OCI-M2 (cell line): ENCODE data around the gene SORL1.
"Not testable (repeated sequence)": the region's sequence is repeated elsewhere in the genome, so short reads cannot be mapped to it uniquely, and the experiment has no call there.

ENCODE experiments used
- DNase-seq: peaks from one replicate; lab custom pipeline; 2025; ENCODE audit not compliant: unreplicated experiment; lab: John Stamatoyannopoulos, UW

SORL1 gene, protein sequence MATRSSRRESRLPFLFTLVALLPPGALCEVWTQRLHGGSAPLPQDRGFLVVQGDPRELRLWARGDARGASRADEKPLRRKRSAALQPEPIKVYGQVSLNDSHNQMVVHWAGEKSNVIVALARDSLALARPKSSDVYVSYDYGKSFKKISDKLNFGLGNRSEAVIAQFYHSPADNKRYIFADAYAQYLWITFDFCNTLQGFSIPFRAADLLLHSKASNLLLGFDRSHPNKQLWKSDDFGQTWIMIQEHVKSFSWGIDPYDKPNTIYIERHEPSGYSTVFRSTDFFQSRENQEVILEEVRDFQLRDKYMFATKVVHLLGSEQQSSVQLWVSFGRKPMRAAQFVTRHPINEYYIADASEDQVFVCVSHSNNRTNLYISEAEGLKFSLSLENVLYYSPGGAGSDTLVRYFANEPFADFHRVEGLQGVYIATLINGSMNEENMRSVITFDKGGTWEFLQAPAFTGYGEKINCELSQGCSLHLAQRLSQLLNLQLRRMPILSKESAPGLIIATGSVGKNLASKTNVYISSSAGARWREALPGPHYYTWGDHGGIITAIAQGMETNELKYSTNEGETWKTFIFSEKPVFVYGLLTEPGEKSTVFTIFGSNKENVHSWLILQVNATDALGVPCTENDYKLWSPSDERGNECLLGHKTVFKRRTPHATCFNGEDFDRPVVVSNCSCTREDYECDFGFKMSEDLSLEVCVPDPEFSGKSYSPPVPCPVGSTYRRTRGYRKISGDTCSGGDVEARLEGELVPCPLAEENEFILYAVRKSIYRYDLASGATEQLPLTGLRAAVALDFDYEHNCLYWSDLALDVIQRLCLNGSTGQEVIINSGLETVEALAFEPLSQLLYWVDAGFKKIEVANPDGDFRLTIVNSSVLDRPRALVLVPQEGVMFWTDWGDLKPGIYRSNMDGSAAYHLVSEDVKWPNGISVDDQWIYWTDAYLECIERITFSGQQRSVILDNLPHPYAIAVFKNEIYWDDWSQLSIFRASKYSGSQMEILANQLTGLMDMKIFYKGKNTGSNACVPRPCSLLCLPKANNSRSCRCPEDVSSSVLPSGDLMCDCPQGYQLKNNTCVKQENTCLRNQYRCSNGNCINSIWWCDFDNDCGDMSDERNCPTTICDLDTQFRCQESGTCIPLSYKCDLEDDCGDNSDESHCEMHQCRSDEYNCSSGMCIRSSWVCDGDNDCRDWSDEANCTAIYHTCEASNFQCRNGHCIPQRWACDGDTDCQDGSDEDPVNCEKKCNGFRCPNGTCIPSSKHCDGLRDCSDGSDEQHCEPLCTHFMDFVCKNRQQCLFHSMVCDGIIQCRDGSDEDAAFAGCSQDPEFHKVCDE (N-terminal part only)

DNA sequence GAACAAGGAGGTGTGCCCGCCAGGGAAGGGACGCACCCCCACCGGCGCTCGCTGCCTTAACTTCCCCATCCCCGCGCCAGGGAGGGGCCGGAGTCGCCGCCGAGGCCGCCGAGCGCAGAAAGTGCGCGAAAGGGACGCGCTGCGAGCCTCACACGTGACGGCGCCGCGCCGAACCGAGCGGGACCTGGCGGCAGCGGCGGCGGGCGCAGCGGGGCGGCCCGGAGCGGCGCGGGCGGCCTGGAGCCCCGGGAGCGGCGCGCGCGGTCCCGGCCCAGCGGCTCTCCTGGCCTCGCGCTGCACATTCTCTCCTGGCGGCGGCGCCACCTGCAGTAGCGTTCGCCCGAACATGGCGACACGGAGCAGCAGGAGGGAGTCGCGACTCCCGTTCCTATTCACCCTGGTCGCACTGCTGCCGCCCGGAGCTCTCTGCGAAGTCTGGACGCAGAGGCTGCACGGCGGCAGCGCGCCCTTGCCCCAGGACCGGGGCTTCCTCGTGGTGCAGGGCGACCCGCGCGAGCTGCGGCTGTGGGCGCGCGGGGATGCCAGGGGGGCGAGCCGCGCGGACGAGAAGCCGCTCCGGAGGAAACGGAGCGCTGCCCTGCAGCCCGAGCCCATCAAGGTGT is at the start of gene SORL1:
Gene SORL1 (plus strand): TSS at position 329 of the 623 bp plus-strand sequence. CDS start 18 bp downstream, at position 347.
- DNase-seq, result no peak

DNA sequence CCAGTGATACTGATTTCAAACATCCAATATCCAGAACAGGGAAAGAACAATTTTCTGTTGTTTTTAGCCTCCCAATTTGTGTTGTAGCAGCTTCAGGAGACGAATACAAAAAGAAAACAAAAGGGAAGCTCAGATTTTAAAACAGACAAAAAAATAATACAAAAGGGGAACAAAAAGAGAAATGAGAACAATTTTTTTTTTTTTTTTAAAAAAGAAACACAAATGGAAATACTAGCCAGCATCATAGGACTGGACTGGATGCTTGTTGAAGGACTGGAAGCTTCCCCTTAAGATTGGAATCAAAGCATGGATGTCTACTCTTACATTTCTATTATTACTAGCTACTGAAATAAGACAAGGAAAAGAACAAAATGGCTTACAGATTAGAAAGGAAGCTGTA is 46.5 kb upstream of the SORL1 start:
- DNase-seq, result no peak

DNA sequence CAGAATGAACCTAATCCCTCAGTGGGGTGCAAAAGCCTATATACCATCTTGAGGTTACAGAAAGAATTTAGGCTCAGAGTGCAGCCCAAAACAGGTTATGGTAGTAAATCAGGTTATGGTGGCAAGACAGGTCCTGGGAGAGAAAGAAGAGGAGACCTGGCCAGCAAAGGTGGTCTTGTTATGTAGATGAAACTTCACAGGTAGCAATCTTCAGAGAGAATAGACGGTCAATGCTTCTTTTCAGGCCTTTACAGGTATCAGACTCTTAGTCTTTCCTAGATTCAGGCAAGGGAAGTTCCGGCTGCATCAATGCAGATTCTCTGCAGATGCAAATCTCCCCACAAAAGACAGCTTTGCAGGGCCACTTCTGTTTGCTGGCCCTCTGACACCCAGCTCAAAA is 45.8 kb upstream of the SORL1 start:
- DNase-seq, result no peak

DNA sequence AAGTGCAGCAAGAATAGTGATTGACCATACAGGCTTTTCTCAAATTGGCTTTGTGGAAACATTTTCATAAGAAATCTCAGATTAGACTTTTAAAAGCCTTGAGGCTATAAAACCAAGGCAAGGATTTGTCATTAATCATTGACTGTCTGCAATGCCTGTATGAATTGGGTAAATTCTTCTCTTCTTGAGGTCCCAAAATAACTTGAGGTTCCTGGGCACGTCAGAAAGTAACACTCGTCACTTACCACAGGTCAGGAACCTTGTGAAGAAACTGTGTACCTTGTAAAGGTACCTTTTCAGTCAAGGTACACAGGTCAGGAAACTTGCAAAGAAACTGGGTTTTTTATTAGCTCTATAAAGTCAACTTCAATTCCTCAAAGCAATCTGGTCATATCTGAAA is 43.3 kb upstream of the SORL1 start:
- no peak for DNase-seq

DNA sequence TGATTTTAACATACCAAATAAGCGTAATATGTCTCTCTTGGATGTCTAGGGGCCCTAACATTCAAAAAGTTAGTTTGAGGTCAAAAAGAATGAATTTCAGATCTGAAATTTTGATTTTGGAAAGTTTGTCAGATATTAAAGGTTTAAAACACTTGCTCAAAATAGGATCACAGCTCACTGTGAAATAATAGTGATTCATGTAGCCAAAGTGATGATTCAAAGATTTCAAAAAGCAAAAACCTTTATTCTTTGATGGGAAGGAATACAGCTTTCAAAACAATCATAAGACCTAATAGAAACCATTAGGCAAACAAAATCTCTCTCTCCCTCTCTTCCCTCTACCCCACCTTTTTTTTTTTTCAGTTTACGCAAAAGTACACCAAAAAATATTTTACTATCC is 42.1 kb upstream of the SORL1 start:
- not testable (repeated sequence) for DNase-seq

DNA sequence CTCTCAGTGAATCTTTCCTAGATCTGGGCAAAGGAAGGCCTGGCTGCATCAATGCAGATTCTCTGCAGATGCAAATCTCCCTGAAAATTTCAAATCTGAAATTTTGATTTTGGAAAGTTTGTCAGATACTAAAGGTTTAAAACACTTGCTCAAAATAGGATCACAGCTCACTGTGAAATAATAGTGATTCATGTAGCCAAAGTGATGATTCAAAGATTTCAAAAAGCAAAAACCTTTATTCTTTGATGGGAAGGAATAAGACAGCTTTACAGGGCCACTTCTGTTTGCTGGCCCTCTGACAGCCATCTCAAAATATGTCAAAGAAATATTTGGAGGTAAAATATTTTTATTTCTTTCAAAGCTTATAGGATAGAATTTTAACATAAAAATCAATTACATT is 40.8 kb upstream of the SORL1 start:
- DNase-seq, result not testable (repeated sequence)

DNA sequence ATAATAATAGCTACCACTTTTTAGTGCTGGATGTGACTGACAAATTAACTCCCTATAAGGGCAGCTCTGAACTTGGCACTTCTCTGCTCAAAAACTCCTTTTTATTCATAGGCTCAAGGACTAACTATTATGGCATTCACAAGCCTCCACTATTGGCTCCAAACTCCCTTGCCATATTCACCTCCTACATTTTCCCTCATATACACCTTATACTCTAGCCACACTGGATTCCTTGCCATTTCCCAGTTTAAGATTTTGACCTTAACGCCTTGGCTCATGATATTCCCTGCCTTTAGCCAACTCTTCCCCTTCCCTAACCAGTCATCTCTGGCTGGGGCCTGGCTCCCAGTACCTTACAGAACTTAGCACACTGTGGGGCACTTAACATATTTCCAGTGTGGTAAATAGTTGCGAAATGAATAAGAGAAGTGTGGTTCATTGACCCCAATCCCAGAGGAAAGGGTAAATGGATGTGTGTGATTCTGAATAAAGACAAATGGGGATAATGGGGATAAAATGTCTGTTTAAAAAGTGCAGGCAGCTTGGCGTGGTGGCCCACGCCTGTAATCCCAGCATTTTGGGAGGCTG is 40.0 kb upstream of the SORL1 start:
- no peak for DNase-seq

DNA sequence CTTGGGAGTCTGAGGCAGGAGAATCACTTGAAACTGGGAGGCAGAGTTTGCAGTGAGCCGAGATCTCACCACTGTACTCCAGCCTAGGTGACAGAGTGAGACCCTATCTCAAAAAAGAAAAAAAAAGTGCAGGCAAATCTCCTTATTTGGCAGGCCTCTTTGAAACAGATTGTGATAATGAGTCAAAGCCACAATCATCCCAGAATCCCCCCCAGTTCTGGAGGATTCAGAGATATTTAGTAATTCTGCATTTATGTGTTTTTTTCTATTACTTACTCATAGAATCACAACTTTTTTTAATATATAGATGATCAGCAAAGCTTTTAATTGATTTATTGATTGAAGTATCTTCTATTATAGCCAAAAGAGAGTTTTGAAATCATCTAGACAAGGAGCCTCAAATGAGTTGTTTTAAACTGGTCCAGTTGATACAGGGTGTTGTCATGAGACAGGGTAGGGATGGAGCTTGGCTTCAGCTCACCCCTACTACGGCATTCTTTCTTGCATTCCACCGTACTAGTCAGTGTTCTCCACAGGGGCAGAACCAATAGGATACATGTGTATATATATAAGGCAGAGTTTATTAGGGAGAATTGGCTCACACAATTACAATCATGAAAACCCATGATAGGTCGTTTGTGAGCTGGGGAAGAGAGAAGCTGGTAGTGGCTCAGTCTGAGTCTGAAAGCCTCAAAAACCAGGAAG is 39.3 kb upstream of the SORL1 start:
- no peak for DNase-seq

DNA sequence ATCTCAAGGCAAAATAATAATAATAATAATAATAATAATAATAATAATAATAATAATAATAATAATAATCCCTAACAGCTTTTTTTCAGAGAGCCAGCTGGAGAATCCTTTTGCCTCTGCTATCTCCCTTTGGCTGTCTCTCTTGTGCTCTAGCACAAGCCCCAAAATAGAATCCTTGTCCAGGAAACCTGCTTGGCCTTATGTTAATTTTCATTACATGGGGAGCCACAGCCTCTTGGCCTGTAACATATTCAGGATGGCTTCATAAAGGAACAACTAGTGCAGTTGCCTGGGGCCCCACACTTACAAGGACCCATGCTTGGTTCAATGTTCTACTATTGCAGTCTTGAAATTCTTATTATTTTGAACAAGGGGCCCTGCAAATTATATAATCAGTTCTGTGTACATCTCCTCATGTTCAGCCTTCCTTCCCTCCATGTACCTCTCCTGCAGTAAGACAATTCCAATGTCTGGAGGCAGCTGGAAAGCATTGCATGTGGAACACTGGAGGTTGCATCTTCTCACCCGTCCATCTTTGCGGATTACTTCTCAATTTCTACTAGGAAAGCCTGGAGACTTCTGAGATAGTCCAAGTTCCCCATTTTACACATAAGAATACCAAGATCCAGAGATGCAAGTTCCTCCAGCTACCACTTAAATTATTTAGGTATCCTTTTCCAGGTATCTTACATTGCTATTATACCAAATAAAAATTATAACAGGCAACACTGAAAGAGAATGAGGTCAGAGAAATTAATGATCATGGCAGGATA is 37.8 kb upstream of the SORL1 start:
- no peak for DNase-seq

DNA sequence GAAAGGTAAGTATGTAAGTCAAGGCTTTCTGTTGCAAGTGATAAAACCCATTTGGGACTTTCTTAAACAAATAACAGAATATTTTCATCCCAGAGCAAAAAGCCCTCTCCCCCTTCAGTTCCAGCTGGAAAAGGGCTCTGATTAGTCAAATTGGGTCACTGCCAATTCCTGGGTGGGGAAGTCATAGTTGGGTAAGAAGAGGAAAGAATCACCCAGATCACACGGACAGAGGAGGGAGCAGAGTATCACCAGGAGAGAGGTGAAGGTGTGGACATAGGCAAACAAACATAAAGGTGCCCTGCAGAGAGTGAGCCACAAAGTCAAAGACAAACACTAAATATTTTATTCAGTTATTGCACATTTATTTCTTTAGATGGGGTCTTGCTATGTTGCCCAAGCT is 36.3 kb upstream of the SORL1 start:
- no peak for DNase-seq

DNA sequence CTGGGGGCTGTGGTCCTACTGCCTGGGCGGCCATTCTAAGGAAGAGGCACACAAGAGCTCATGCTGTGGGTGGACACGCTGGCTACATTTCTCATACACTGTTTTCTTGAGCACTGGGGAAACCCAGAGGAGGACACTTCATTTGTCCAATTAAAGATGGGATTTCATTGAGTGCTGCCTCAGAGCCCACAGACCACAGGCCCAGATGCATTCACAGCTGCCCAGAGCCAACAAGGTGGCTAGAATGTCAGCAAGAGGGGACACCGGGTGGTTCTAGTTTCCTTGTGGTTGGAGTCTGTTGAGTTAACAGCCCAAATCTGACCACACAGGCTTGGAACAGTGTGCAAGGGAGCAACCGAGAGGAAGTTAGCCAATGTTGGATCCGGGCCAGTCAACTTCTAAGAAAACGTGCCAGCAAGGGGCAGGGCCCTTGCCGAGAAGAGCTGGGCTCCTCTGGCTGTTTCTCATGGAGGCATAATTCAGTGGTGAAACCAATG is 35.0 kb upstream of the SORL1 start:
- DNase-seq, result no peak

DNA sequence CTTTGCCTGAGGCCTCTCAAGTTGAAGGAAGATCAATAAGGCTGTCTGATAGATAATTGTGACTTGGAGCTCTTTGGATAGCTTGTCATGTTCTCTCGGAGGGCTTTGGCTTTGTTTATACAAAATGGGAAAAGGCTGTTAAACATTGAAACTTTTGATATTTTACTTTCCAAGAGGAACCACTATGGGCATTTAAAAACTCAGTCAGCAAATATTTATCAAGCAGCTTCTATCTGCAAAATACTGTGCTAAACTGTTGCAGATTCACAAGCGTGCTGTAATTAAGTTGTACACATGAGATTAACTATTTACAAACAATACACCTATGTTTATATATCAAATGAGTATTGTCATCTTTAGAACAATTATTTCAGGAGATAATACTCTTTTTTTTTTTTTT is 34.5 kb upstream of the SORL1 start:
- DNase-seq, result no peak

DNA sequence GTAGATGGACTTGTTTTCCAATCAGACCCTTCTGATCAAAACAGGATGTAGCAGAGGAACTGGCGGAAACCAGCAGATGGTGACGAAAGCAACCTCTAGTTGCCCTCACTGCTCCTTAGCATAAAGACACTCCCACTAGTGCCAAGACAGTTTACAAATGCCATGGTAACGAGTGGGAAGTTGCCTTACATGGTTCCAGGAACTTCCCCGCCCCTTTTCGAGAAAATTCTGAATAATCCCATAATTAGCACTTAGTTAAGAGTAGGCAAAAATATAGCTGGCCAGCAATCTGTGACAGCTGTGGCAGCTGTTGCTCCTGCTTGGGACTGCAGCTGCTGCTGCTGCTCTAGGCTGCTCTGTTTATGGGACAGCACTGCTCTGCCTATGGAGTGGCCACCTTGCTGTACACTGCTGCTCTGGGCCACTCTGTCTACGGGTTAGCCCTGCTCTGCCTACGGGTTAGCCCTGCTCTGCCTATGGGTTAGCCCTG is 33.4 kb upstream of the SORL1 start:
- no peak for DNase-seq

DNA sequence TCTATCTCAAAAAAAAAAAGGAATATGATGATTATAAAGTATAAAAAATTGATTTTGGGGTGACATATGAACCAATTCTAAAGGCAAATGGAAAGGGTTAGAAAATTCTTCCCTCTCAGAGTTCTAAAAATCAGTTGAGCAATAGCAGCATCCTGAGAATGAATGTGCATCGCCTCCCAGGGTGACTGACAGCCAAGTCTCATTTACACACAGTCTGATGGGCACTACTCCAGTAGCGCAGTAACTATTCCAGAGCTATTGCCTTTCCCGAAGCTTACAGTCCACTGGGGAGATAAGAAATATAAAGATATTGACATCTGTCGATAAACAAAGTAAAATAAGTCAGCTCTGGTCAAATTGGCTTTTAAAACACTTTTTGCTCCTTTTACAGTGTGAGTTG is 32.3 kb upstream of the SORL1 start:
- DNase-seq, result no peak

DNA sequence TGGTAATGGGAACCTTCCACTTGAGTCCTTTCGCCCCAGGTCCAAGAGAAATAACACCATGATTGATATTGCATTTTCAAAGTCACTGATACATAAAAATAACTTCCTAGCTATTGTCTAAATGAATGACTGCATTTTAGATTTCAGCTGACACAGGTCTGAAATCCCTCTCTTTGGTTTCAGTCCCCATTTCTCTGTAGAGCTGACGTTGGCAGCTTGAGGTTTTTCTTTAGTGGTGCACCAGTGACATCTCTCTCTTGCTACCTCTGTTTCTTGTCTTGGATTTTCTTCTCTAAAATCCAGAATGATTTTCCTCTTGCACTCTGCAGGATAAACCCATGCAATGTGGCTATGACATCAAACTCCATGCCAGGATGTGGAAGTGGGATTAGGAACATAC is 31.7 kb upstream of the SORL1 start:
- DNase-seq, result no peak

DNA sequence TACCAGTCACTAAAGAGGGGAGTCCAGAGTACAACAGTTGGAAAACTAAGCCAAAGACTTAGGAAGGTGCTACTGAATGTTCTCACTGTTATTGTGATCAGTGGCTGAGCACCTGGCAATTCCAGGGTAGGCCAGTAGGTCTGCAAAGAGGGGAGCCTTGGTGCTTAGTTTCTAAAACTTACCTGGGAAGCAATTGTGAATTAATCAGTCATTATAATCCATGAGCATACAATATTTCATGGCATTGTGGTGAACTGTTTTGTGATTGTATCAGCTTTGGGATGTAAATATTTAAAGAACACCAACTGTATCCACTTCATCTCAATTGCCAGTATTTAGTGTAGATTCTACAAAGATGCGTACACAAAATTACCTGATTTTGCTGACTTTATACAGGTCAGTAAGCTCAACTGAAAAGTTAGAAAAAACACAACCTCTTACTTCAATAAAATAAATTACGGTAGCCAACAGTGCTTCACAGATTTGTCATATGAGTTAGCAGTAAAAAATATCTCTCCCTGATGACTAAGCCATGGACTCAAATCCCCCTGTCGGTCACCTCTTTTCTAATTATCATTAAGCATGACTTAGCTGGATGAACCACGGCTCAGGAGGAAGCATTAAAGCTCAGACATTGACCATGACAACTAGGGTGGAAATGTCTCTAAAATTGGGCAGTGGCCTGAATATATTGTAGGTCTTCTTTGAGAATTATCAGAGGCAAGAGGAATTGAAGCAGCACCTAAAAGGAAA is 30.8 kb upstream of the SORL1 start:
- no peak for DNase-seq

DNA sequence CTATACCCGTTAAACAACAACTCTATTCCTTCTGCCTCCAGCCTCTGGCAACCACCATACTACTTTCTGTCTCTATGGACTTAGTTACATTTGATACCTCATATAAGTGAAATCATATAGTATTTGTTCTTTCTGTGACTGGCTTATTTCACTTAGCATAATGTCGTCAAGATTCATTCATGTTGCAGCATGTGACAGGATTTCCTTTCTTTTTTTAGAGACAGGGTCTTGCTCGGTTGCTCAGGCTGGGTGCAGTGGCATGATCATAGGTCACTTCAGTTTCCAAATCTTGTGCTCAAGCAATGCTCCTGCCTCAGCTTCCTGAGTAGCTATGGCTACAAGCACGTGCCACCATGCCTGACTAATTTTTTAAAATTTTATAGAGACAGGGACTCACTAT is 29.4 kb upstream of the SORL1 start:
- DNase-seq, result no peak

DNA sequence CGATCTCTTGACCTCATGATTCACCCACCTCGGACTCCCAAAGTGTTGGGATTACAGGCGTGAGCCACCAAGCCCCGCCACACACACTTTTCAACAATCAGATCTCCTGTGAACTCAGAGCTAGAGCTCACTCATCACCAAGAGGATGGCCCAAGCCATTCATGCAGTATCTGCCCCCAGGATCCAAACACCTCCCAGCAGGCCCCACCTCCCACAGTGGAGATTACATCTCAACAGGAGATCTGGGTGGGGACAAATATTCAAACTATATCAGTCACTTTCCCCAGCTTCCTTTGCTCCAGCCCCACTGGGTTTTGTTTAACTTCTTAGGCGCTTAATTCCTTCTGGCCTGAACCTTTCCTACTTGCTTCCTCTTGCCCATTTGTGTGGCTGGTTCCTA is 26.3 kb upstream of the SORL1 start:
- DNase-seq, result no peak
